Keratinocyte (primary cell): Measurements from ENCODE around the gene CACNA1S.

Experiments
- CTCF ChIP-seq, 3 experiments: IDR thresholded peaks in 1 of 3; conservative IDR thresholded peaks in 1 of 3; optimal IDR thresholded peaks in 1 of 3; 2 replicates in 2 of 3; 3 replicates in 1 of 3; pipeline versions ENCODE3 to v1.5.1; 2011; ENCODE audit warnings: low read length in 3 of 3, mild to moderate bottlenecking in 3 of 3, moderate library complexity in 2 of 3, control low read depth in 1 of 3, inconsistent platforms in 1 of 3; ENCODE audit not compliant: insufficient read depth in 2 of 3; ENCODE audit errors: extremely low read depth in 1 of 3
- EZH2 ChIP-seq: IDR thresholded peaks from one replicate; pipeline ENCODE4 v1.6.1; 2012; ENCODE audit warnings: inconsistent platforms, mild to moderate bottlenecking, low read length, moderate library complexity

GRCh38 chr1:201069636-201070035 lies 42.6 kb downstream of the CACNA1S start:
- TF ChIP-seq EZH2 (no peak), CTCF (optimal IDR thresholded peaks at IDR 0.05 in 1 of 3, IDR thresholded peaks at IDR 0.05 in 1 of 3, conservative IDR thresholded peaks at IDR 0.05 in 1 of 3; ENCODE audit: extremely low read depth in 1 of 3, insufficient read depth in 2 of 3, low read length in 3 of 3) (no peak)
